HS-27A (cell line): Measurements from ENCODE around the gene RAD51B.

Source experiments
- DNase-seq: peaks from one replicate; pipeline ENCODE4 v3.0.0-alpha.2; 2012; ENCODE audit warnings: low read depth, missing footprints

The RAD51B gene

DNA sequence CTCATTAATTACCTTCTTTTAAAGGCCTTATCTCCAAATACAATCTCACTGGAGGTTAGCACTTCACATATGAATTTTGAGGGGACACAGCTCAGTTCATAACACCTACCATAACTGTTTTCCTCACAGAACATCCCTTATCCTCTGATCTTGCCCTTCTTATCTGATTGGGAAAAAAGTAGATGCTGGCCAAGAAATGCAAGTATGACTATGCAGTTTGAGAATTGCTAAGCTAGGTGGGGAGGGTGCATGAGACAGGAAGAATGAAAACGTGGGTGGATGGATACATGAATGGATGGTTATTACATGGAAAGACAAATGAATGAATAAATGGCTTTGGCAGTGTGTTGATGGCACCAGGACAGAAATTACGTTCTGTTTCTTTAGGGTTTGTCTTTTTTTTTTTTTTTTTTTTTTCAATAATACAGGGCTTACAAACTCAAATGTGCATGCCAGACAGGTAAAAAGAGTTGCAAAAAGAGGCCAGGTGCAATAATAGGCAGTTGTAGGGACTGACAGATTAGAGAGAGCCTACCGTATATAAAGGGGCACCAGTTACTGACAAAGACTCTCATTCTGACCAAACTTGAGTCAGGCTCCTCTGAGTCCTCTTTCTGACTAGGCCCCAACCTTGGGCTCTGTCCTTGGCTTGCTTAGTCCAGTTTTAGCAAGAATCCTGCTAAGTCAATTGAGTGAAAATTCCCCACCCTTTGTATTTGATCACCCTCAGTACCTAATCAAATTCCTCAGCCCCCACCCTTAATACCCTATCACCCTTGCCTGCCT is 668.4 kb downstream of the RAD51B start:
- no peak for DNase-seq

DNA sequence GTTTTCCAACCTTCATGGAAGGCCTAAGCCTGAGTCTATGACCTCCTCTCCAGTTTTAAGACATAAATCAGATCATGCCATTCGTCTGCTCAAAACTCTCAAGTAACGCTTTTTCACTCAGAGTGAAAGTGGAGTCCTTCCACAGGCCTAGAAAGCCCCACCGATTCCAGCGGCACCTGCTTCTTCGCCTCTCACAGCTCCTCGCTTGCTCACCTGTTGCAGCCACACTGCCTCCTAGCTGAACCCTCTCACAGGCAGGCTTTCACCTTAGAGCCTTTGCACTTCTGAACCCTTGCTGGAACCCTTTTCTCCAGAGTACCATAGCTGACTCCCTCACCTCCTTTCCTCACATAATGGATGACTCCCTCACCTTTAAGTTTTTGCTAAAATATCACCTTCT is 672.2 kb downstream of the RAD51B start:
- no peak for DNase-seq

DNA sequence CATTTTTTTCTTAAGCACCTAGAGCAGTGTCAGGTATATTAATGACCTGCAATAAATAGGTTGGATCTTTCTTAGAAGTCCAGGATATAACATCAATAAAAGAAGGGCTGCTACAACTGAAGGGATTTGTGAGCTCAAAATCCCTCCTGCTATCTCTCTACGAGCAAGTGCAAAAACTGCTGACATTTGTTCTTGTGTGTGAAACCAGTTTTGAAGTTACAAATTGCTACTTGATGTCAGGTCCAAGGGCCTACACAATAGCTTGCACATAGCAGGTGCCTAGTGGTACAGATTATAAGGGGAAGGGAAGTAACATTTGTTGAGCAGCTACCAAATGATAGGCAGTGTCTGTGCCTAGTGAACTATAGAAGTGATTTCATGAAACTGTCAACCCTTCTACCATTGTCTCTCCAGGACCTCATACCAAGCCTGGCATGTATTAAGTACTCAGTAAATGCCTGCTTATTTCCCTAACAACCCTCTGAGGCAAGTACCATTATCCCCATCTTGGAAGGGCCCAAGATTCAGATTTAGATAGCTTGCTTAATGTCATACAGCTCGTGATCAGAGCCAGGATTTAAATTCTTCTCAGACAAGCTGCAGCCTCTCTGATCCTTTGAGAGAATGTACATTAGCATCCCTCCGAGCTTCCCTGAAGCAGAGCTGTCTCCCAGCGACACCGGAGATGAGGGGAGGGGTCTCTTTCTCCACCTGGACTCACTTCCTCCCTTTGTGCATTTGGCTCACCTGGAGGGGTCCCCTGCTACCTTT is 673.0 kb downstream of the RAD51B start:
- no peak for DNase-seq

DNA sequence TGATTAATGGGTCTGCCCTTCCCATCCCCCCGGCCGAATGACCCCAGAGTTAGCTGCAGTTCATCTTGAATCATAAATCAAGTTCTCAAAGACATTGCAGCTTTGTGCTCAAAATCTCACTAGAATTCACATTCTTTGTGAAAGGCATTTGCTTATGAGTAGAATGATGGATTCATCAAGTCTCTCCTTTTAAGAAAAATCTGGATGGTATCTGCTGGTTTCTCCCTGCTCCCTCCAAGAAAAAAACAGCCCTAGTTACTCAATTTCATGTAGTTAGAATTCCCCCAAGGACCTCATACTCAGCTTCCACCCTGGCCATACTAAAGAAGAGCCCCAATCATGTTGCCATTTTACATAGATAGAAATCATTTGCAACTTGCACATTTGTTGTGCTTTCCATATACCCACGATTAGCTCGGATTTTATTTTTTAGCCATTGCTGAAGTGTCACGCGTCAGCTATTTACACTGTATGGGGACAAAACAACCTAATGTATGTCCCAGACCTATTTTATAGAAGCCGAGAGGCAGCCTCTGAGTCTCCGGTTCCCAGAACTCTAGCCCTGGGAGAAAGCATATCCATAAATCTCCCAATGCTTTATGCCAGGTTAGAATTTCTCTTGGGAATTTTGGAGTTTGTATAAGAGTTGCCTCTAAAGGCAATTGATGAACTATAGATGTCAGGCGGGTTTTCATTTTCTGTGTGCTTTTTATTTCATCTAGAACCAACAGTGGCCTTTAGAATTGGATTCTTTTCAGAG is 673.8 kb downstream of the RAD51B start:
- no peak for DNase-seq

DNA sequence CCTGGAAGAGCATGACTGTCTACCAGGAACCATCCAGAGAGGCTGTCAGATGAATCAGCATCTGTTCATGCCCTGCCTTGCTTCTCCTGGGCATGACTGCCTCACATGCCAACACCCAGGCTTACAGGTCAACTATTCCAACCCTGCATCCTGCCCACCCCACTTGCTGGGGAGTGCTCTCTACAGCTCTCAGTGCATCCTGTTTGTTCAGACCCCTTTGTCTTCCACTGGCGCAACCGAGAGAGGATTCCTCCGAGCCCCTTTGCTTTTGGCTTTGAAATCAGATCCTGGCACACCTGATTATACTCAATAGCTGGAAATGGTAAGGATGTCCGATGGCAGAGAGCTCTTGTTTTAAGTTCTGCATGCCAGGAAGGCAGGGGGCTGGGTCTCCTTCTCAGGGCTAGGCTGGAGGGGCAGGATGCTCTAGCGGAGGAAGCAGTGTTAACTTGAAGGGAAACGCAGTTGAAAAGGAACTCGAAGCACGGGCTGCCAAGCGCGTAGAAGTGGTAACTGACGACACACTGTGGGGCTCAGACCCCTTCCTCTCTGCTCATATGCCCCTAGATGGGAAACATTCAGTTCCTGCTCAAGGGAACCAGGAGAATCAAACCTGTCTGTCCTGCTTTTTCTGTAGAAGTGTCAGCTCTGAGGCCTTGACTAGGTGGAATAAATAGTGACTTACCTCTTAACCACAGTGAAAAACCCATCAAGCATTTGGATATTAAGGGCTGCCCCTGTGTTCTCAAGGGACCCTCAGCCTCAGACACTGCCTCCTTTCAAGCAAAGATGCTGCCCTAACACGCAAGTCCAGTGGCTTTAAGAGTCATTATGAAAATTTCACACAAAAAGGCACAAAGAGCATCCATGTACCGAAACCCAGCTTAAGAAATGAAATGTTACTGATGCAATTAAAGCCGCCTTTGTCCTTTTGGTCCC is 675.8 kb downstream of the RAD51B start:
- DNase-seq = no peak

DNA sequence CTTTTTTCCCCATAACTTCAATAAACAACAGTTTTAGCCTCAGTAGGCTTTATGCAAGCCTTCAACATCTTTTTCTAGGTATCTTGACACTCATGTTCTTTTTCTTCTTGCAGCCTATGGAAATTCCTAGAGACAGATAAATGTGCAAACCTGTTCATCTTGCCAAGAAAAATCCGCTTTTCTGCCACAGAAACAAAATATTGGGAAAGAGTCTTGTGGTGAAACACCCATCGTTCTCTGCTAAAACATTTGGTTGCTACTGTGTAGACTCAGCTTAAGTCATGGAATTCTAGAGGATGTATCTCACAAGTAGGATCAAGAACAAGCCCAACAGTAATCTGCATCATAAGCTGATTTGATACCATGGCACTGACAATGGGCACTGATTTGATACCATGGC is 677.4 kb downstream of the RAD51B start:
- DNase-seq = no peak

DNA sequence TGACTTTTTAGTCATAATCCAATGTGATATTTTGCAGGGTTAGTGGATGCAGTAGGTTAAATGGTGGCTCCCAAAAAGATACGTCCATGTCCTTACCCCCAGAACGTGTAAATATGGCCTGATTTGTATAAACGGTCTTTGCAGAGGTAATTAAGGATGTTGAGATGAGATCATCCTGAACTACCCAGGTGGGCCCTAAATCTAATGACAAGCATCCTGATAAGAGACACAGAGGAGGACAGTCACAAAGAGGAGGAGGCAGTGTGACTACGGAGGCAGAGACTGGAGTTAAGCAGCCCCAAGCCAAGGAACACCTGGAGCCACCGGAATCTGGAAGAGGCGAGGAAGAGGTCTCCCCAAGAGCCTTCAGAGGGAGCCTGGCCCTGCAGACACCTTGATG is 679.9 kb downstream of the RAD51B start:
- no peak for DNase-seq

DNA sequence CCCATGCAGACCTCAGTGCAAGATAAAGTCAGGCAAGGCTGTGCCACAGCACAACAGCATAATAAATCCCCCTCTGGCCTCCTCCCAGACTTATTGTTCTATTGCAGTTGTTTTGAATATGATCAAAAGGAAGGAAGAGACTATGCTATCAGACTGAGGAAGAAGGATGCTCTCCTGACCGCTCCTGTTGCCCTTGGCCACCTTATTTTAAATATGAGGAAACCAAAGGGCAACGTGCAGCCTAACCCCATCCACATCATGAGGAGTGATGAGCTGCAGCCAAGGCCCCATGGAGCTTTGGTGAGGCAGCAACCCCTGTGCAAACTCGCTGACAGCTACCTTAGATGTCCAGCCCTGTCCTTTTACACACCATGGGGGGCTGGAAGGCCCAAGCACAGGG is 681.6 kb downstream of the RAD51B start:
- no peak for DNase-seq

DNA sequence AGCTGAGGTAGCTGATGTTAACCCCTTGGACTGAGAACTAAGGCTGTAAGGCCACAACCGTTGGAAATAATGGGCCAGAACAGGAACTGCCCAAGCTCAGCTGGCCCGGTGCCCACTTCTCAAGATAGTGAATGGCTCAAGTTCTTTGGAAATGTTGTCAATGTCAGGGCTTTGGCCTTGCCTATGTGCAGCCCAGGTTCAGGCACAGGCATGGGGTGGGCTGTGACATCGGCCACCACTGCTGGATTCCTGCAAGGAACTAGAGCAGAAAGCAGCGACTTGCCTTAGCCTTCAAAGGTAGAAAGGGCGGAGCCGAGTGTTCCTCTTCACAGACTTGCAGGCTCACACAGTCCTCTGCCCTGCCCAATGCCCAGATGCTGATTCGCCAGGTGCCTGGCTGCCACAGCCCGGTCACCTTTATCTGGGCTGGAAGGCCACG is 682.1 kb downstream of the RAD51B start:
- no peak for DNase-seq

DNA sequence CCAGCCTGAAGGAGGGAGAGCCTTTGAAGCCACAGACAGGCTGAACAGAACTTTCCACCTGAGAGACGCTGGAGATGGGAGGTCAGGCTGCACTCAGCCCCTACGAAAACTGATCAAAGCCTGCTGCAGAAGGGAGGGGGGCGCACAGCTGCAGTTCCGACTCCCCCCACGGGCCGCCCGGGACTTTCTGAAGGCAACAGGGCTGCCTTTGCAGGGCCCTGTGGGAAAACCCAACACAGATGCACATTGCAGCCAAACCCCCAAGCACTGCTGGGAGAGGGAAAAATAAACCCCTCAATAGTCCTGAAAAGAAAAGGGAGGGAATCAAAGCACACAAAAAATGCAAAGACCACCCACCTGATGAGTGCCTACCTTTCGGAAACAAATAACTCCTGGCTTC is 682.7 kb downstream of the RAD51B start:
- no peak for DNase-seq

DNA sequence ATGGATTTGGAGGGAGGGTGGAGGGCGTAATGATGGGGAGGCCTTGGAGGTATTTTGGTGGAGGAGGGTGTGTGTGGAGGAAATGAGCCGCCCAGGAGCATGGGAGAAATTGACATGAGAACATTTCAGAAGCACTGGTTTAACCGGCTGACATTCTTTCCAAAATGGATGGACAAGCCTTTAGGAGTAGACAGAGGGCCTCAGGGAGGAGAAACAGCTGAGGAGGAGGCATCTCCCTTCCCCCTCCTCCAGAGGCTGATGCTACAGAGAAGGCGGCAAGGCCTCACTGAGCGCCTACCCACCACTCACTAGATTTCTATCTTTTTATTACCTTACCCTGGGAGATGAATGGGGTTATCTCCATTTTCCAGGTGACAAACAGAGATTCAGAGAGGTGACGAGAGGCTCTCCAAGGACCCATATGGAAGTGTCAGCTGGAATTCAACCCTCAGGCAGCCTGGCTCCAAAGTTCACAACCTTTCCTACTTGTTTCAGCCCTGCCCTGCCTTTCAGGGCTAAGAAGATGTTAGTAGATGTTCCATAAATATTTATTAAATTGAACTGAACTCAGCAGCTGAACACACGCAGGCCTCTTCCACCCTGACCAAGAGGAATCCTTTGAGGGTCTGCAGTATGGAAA is 683.7 kb downstream of the RAD51B start:
- DNase-seq = no peak

DNA sequence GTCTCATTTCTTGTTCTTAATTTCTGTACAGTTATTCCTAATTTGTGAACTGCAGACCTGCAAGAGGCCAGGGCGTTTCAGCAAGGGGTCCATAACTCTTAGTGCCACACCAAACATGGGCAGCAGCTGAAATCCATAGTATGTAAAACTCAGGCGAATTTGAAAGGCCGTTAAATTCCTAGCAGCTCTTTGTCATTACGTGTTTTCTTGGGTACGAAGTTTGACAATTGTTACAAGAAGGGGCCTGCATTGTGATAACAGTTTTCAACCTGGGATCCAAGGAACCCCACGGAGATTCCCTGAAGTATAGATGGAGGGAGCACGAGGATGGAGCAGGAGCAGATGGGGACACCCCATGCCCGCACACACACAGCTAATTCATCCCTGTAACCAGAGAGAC is 685.3 kb downstream of the RAD51B start:
- no peak for DNase-seq

DNA sequence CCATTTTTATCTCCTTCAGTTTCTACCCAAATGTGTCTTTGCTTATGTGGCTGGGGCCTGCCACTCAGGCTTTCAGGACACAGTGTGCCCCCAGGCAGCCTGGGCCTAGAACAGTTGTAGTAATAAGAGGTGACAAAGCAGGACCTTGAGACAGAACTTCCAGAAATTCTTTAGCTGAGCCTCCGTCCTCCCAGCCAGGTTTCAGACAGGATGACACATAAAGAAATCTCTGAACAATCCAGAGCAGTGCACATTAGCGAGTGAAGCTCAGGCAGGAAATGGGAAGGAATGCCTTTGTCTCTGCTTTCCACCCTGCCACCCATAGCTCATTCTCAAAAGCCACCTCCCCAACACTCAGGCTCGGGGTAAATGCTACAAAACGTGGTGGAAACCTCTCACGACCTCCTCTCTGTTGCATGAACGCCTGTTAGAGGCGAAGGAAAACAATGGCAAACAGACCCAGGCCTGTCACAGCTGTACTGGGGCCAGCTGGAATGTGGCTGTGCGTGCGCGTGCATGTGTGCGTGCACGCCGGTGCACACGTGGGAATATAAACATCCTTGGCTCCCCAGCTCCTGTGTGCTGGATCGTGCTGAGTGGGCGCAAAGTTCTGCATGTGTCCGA is 686.6 kb downstream of the RAD51B start:
- no peak for DNase-seq

DNA sequence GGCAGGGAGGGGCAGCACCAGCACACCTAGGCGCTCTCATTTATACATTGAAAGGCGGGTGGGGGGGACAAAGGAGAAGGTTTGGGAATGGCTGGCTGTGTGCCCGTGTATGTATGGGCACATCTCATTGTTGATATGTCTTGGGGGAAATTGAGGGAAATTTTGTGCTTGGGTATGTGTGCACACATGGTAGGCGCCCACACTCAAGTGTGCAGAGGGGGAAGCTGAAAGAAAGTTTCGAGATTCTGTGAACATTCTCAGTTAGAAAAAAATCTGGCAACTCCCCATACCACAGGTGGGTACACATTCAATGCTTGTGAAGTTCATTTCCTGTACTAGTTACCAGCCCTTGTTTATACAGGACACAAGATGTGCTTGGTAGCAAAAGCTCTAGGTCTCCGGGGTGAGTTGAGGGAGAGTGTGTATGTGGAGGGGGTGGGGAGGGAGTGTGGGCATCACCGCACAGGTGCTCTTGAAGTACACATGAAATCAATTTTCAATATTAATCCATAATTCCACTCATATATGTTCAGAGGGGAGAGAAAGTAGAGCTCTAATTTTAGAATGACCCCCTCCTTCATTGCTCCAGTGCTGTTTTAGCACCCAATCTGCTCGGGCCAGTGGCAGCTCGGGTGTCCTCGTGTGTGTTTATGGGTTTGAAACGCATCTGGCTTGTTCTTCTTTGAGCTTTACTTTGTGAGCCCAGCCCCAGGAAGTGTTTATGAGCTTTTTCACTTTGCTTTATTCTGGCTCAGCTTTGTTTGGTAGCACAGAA is 687.3 kb downstream of the RAD51B start:
- no peak for DNase-seq

DNA sequence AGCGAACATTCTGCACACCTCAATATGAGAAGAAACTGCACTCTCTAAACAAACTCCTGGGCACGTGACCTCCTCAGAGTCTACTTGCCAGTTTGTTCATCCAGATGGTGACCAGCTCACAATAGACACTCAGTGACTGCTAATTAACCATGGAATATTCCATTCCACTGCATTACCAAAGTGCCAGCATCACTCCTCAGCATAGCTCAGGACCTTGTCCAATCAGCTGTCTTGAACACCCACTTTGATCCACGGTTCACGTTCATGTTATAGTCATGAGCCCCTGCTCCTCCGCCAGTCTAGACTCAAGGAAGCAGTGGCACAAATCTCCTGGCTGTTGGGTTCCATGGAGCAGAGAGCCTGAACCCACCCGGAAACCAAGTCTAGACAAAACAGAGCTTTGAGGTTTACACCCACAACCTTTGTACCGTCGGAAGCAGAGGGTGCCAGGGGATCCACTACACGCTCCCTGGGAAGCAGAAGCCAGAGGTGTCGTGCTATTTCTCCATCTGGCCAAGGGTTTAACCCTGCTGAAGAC is 688.0 kb downstream of the RAD51B start:
- DNase-seq = no peak

DNA sequence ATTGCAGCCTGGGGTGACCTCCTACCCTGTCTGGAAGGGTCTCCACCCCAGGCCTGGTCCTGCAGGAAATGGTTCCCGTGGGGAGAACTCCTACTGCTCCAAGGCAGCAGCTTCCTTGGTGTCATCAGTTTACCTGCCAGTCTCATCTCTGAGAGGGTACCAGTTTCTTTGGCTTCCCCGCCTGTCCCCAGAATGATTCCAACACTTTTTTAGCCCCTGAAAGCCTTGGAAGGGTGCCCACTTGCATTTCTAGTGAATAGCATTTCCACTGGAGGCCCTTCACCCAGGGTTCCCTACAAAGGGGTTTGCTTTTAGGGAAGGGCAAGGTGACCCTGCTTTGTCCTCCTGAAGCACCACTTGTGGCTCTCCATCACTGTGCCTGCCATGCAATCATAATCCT is 689.0 kb downstream of the RAD51B start:
- no peak for DNase-seq

DNA sequence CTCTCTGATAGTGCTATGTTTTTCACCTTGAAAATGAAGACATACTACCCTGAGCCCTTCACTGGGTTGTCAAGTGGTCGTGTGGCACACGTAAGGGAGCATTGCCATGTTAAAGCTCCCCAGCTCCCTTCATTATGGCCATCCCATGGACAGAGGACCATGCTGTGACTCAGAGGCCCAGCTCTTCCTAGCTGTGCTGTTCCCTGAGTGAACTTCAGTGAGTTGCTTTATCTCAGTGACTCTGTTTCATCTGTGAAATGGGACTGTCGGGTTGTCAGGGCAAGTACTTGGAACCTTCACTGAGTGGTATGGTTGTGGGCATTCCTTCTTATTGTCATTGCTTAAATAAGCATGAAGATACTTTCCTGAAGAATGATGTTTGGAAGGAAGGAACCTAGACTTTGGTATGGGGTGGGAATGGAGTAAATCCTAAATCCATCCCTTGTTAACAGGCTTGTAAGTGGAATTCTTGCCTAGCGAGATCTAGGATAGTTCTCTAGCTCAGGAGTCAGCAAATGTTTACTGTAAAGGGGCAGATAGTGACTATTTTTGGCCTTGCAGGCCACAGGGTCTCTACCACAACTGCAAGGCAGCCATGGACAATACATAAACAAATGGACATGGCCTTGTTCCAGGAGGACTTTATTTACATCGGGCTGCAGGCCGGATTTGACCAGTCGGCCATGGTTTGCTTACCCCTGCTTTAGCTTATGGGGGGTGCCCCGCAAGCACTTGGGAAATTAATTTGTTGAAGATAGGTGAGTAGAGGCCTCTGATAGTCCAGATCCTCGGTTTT is 689.8 kb downstream of the RAD51B start:
- DNase-seq = no peak

DNA sequence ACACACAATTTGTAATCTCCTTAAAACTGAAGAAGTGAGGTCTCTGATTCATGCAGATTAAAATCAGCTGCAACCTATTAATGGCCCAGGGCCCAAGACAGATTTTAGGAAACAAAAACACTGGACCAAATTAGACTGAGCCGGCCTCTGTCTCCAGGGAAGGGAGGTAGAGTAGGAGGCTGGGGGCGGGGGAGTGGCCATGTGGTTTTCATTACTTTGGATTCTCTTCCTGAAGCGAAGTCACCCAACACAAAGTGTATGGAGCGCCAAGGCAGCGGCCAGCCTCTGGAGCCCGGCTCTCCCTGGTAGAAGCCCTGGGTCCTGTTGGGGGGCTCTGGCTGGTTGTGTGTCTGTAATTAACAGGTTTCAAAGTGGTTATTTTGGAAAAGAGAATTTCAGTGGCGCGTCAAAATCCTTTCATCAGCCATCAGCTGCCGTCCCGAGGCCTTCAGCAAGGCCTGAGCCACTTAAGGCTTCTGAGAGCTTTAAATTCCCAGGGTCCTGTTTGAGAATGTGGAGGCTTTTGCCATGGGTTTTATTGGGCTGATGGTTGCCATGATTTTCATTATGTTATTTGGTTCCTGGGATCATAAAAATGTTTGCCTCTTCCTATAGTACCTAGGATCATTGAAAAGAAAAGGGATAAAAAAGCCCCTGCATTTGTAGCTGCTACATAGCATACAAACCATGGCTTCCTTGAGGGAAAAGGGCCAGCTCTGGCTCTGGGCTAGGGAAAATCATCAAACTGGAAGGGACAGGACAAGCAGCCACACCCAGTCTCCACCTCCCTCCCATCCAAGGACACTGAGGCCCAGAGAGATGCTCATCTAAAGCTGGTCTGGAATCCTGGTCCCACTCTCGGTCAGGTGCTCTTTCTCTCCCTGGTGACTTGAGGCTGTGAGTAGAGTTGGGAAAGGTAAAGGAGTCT is 690.9 kb downstream of the RAD51B start:
- DNase-seq = no peak
